PFSK-1 (cell line): Measurements from ENCODE around the gene VPS37C.

Source experiments
- FOXP2 ChIP-seq: optimal IDR thresholded peaks from 2 replicates; pipeline ENCODE3; 2011; ENCODE audit warnings: borderline replicate concordance, control low read depth, inconsistent platforms; ENCODE audit not compliant: insufficient read depth; ENCODE audit errors: extremely low read length, extremely low read depth
- POLR2AphosphoS5 ChIP-seq: IDR thresholded peaks from 2 replicates; pipeline ENCODE4 v1.6.1; 2012; ENCODE audit warnings: low read depth, mild to moderate bottlenecking, control low read depth, low read length, moderate library complexity
- REST ChIP-seq, 2 experiments: IDR thresholded peaks; 2 replicates each; pipeline versions ENCODE4 v1.6.1 to v1.8.0; 2011 to 2012; ENCODE audit warnings: low read depth in 2 of 2, low read length in 2 of 2, control low read depth in 1 of 2, inconsistent platforms in 1 of 2, mild to moderate bottlenecking in 1 of 2, moderate library complexity in 1 of 2; ENCODE audit not compliant: insufficient read depth in 1 of 2
- SIN3A ChIP-seq: IDR thresholded peaks from 2 replicates; pipeline ENCODE4 v1.6.1; 2012; ENCODE audit warnings: mild to moderate bottlenecking, low read length, moderate library complexity, borderline replicate concordance; ENCODE audit not compliant: insufficient read depth
- TAF1 ChIP-seq: IDR thresholded peaks from 2 replicates; pipeline ENCODE4 v1.6.1; 2012; ENCODE audit warnings: low read length, control low read depth, borderline replicate concordance; ENCODE audit not compliant: insufficient read depth

The VPS37C gene

GRCh38 chr11:61080526-61080925 lies 80.7 kb downstream of the VPS37C start:
- TF ChIP-seq REST (IDR thresholded peaks at IDR 0.05; ENCODE audit: insufficient read depth in 1 of 2, low read depth in 2 of 2, low read length in 2 of 2) (no peak), POLR2AphosphoS5 (no peak), TAF1 (no peak), SIN3A (no peak), FOXP2 (no peak)
